Lung microvascular endothelial cell (primary cell): Measurements from ENCODE around the gene SVIL. TPM values are rescaled to one million over a fixed set of nuclear protein-coding genes. Genes with fewer than 3 reads are reported as not detected.
"Not testable (repeated sequence)": the region's sequence is repeated elsewhere in the genome, so short reads cannot be mapped to it uniquely, and the experiment has no call there.

Source experiments
- DNase-seq, 2 donors: peaks; one replicate each; pipeline versions ENCODE4 v3.0.0 to v3.0.0-alpha.2; 2010; ENCODE audit warnings: low read depth in 2 of 2
- total RNA-seq: library from RNA; depleted of rRNA; stranded (reverse); fragments of >200 nt; gene quantifications from 2 replicates; pipeline ENCODE4 v1.2.1, GENCODE V29; 2014

The SVIL gene
- total RNA-seq, 1 donor from 2014 or later = 56.2 TPM

DNA sequence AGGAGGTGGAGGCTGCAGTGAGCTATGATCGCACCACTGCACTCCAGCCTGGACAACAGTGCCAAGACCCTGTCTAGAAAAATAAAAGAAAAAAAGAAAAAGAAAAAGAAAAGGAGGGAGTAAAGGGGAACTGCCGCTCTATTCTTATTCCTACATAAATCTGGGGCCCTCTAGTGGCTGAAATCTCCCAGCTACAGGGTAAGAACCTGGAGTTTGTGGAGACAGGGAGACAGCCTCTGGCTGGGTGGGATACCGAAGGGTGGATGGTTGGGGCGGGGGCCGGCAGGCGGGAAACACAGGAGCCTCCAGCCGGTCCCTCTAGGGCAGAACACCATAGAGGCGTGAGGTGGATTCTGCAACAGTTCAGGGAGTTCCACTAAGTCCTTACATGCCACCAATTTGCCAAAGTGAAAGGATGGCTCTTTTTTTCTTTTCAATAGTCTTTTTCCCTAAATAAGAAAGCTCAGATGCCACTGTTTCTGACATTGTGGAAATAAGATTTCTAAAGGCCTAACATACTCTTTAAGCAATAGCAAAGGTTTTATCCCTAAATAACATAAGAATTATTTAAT, 117.3 kb downstream of the SVIL start:
- DNase-seq = peak; percentile 32 to 43

DNA sequence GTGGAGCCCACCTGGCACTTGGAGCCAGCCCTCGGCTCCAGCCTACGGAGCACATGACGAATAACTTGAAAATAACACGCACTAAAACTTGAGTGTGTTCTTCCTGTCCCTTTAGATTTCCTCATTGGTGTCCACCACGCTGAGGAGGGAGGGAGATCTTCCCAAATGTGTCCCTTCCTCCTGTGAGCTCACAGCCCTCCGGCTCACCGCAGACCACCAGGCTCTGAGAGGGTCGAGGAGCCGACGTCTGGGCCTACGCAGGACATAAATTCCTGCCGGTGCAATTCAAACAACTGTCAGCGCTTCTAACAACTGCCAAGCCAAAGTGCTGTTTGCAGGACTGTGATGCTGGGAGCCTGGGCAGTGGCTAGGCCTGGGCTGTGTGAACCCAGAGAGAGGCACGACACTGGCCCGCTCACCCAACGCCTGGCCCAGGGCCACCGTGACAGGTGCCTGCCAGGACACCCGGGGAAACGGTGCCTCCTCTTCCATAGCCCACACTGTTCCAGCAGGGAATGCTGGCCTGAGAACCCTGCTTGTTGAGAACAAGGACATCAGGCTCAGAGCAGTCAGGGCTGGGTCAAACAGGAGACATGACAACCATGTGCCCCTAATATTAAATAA, 118.3 kb downstream of the SVIL start:
- DNase-seq = not testable (repeated sequence)

DNA sequence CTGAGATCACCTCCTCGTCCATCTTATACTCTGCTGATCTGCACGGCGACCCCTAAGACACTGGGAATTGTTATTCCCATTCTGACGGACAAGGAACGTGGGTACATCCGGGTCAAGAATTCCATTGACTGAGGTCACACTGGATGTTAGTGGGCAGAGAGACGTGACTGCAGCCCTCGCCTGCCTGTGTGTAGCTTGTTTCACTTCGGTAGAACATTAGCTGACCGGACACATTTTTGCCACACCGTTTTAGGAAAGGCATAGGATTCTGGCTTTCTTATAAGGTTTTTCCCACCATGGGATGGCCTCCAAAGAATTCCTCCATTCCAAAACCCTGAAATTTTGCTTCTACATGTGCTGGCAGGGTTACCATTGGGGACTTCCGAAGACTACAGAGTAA, 118.9 kb downstream of the SVIL start:
- DNase-seq = not testable (repeated sequence)

DNA sequence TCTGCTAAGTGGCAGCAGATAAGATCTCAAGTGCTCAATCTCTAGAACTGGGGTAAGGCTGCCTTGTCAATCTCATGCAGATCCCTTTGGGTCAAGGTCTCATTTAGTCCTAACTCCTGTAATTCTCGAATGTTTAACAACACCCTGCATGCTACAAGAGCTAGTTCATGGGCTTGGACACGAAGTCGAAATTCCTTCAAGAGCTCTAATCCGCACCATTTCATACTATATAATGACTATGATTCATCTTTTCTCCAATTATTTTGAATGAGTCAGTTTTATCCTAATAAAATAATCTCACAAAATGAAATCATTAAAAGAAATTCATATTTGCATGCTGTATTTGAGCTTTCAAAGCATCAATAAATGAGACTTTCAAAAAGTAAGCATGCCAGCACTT, 119.7 kb downstream of the SVIL start:
- DNase-seq = not testable (repeated sequence)

DNA sequence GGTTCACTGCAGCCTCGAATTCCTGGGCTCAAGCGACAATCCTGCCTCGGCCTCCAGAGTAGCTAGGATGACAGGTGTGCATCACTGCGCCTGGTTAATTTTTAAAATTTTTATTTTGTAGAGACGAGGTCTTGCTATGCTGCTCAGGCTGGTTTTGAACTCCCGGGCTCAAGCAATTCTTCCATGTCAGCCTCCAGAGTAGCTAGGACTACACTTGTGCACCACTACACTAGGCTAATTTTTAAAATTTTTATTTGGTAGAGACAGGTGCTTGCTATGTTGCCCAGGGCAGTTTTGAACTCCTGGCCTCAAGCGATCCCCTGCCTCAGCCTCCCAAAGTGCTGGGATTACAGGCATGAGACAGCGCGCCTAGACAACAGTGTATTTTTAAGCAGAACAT, 120.5 kb downstream of the SVIL start:
- DNase-seq = no peak

DNA sequence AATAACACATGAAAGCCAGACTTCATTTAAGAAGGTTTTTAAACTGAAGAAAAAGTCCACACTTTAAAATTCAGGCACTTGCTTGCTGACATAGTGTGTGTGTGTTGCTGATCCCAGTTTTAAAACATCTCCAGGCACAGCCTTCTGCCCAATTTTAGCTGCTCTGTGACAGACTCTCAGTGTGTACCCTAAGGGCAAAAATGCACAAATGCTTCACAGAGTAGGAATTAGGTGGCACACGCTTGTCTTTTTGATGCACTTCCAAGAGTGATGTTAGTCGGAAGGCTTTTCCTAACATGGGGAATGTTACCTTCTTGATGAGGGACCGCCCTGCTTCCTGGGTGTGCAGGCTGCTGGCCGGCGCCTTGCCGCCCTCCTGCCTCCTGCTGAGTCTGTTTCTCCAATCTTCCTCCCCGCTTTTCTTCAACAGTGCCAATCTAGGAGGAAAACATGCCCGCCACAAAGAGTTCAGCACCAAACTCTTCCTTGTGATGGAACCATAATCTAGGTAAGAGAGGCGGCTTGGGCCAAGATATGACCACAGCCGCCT, 122.3 kb downstream of the SVIL start:
- no peak for DNase-seq

DNA sequence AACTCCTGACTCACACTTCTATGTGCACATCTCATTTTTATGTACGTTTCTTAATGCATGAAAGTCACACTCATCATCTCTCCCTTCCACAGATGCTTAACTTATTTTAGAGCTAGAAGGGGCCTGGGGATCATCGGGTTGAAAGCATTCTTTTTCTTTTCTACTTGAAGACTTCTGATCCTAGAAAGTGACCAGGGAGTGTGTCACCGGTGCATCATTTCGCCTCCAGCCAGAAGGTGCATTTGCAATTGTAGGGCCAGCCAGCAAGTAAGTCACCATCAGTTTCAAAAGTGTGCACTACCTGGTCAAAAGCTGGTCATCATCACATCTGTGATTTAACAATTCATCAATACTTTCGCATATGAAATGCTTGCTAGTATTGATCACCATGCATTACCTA, 123.0 kb downstream of the SVIL start:
- not testable (repeated sequence) for DNase-seq

DNA sequence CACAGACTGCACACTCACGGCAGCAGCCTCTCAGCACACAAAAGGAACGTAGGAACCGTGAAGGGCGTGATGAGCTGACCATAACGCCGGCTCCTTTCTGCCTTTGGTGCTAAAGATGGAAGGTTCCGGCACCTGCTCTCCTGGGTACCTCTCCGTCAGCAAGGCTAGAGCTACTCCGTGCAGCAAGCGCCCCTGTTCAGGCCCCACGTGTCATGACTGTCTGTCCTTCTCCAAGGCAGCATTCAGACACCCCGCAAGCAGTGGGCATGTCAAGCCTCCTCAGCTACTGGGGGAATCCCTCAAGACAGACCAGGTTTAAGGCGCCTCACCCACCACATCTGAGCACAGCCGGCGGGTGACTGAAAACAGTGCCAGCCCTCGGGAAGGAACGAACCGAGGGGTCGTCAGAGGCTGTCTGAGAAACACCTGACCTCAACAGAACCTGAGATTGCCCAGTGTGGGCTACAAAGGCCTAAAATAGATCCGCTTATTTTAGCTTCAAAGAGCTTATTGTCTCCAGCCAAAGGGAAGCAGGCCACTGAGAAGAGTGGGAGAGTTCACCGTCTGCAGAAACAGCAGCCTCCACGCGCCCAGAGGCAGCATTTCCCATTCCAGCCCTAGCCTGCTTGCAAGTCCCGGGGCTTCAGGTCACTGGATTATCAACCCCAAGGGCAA, 124.2 kb downstream of the SVIL start:
- DNase-seq = not testable (repeated sequence)

DNA sequence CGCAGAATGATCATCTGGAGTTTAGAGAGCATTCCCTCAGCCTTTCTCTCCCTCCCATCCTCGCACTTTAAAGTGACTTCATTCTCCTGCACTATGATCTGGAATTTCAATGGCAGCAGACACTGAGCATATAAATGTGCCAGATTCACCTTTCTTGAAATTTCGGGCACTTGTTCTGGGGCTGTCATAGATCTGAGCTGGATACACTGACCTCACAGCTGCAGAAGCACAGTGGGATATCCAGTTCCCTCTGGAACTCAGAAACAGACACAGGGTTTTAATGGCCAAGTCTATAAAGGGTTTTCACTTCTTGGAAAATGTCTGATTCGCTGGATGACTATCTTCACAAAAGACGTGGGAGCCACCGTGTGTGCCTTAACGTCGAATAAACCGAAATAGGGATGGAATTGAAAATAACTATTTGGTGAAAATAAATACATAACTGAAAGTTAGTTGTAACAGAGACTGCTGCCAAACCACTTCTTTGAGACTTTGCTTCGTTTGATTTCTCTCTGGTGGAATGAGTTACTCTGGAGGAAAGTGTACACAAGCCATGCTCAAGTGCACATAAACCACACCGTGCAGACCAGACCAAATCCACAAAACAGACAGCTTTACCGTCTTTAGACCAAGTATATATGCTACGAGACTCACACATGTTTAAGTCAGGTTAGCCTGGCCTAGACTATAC, 126.1 kb downstream of the SVIL start:
- DNase-seq = no peak

DNA sequence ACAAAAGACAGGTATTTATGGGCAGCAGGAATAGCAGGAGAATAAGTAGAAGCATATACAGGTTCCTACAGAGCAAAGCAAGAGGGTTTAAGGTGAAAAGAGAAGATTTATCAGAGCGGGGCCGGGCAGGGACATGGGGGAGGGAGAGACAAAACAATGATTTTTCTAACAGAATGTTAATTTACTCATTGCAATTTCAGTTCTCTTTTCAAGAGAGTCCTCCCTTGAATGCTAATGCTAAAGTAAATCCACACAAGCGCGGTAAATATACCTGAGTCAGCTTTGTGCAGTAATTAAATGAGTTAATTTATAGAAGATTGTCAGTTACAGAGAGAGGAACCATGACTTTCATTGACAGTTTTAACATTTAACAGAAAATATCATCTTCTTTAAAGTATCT, 127.0 kb downstream of the SVIL start:
- DNase-seq = not testable (repeated sequence)

DNA sequence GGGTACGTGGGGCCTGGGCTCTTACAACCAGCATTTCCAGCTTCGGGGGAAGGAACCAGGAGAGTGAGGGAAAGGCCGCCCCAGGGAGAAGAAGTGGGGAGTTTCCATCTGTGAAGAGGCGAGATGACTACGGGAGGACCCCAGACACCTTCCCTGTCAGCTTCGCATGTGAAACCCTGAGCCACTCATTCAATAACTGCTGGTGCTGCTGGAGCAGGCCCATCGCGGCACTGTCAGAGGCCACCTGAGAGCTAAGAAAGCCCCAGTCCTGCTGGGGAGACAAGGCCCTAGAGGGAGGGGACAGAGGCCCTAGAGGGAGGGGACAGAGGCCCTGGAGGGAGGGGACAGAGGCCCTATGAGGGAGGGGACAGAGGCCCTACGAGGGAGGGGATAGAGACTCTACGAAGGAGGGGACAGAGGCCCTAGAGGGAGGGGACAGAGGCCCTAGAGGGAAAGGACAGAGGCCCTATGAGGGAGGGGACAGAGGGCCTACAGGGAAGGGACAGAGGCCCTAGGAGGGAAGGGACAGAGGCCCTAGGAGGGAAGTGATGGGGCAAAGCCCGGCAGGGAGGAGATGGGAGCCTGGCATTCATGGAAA, 128.3 kb downstream of the SVIL start:
- not testable (repeated sequence) for DNase-seq

DNA sequence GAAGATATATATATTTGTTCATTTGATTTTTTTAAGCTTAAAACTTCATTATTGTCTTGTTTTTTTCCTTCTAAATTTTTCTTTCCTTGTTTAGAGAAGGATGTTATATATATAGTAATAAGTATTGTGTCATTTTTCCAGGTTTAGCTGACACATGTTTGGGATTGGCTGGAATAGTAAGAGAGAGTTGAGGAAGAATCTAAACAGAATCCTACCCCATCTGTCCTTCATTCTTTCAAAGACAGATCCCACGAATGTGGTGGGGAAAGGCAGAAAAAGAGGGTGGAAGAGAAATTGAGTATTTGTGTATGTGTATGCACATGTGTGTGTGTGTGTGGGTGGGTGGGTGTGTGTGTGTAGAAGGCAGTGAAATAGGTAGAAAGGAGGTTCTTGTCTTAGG, 132.4 kb downstream of the SVIL start:
- no peak for DNase-seq

DNA sequence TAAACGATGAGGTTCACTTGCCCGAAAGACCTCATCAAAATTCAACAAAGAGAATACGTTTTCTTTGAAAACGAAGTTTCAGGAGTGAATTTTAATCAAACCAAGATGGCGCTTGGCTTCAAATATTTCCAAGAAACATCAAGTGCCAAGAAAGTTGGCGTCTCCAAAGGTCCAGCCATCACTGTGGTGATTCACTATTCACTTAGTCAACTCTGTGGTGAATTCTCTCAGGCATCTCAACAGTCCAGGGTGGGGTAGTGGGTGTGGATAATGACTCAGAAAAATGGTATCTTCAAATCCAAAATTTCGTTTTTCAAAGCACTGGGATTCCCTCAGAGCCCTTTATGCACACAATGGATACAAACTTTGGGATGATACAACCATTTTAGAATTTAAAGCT, 133.1 kb downstream of the SVIL start:
- peak in 1 of 2 donors; percentile 47 for DNase-seq

DNA sequence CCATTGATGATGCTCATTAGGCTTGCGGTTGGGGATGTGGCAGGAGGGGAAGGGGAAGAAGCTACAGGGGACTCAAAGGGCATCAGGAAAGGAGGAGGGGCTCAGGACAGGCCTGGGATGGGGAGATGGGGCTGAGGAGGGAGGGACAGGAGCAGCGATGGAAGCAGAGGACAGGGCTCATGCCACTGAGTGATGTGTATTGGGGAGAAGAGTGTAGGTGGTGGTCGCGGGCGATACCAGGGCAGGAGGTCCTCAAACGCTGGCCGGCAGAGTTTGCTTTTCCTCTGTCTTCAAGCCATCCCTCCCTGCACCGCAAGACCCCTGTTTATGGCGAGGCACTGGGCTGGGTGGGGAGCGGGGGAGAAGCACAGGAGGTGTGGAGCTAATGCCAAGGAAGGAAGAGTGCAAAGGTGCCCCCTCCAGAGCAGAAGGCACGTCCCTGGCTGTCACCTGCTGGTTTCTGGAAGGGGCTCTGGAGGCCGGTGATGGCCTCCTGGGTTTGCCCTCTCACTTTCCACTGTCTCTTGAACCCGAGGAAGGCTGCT, 134.7 kb downstream of the SVIL start:
- DNase-seq = no peak

DNA sequence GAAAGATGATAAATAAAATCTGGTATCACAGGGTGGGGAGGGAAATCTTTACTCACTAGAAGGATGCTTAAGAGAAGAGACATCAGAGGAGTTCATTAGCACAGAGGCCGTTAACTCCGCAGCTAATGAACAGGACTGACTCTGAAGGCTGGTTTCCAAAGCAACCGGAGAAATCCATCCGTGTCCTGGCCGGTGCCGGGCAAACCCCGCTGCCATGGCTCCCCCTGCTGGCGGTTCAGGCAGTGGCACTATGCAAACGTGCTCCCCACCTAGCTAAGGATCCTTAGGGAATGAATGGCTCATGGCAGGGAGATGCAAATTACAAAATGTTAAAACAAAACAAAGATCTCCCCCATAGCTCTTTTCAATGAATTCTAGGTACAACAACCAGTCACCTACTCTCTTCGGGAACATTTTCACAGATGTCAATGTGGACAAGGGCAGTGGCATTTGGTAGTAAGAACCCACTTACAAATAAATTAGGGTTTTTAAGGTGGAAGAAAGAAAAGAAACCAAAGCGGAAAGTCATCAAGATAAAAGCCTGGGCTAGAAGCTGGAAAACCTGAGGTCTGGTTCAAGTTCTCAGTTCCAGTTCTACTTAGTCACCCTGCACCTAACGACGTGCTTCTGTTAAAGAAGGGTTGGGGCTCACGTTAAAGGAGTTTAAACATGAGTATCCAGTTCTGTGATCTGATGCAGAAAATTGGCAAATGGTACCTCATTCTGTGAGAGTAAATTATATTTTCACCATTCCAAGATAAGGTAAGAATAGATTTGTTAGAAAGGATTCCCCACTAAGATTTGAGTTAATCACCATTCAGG, 138.2 kb downstream of the SVIL start:
- DNase-seq = peak; percentile 73 to 75

DNA sequence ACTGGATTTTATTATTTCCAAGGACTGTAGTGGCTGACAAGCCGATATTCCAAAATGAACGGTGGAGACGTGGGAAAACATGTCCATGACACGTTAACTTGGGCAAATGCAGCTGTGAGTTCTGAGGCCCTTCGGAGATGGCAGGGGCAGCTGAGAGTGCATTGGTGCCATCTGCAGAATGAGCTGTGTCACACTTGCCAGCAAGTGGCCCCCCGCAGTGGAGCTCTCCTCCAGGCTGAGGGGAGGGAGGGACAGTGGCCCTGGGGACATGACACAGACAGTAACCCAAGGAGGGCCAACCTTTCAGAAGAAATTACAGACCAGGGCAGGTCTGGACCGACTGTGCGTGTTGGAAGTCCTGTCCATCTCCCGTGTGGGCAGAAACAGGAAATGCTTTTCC, 139.4 kb downstream of the SVIL start:
- no peak for DNase-seq

DNA sequence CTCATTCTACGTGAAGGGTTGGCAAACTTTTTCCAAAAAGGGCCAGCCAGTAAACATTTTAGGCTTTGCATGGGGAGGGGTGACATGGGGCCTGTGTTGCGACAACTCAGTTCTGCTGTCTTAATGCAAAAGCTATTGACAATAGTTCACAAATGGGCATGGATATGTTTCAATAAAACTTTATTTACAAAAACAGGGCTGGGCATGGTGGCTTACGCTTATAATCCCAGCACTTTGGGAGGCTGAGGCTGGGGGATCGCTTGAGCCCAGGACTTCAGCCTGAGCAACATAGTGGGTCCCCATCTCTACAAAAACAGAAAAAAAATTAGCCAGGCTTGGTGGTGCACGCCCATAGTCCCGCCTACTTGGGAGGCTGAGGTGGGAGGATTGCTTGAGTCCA, 141.1 kb downstream of the SVIL start:
- DNase-seq = no peak

DNA sequence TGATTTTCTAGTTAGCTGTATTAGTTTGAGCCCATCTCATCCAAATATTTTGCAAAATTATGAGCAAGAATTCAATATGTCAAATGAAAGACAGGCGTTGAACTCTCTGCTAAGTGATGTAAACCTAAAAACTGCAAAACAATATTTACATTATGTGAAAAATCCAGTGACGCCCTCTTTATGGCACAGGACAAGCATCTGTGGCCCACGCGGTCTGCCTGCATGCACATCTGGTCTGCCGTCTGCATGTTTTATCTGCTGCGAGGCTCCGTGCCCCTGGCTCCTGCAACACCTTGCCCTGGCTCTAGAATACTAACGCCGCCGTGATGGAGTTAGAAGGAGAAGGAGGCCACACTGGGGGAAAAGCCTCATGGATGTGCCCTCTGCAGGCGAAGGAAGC, 142.0 kb downstream of the SVIL start:
- no peak for DNase-seq

DNA sequence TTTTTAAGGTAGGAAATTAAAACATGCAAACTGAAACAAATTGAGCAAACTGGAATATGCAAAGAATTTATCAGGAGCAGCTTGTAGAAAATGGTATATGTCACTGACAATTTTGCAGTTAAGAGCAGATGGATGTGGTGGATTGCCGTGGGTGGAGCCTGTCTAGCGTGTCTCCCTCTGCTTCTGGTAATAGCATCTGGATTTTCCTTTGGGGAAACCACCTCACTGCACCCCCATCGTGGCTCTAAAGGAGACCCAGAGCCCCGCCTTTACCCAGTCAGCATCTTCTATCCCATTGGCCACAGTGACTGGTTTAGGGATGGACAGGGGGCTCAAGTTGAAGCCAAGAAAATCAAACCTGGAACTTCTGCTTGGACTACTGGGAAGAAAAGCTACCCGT, 142.9 kb downstream of the SVIL start:
- DNase-seq = no peak

DNA sequence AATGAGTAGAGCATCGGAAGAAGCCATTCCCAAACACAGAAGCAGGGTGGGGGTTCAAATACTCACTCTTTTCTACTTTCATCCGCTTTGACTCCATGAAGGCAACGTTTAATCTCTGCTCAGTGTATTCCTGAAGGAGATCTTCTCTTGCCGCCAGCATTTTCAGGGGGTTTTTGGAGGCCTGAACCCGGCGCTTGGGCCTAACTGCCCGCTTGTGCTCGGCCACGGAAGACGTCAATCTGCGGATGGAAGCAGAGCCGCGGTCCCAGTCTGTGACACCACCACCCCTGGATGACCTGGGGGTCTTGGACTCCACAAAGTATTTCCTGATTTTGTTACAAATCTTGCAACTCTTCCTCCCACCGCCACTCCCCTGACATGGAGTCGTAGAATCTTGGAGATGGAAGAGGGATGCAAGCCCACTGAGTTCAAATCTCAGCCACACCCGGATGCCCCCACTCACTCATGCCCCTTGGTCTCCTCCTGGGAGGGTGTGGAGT, 143.9 kb downstream of the SVIL start:
- DNase-seq = not testable (repeated sequence)
